ENCODE data around the gene BTBD18. TPM values are rescaled to one million over a fixed set of nuclear protein-coding genes. Genes with fewer than 3 reads are reported as not detected.

BTBD18 gene
- total and polyA plus RNA-seq, 2 donors from 2014 or later, result not detected

- Histone ChIP-seq H3K9ac (ENCODE audit: low read length in 3 of 3) (peak overlapping the region; percentile 86 to 100 (median 99)), H3K27ac (ENCODE audit: low read depth in 2 of 2, low read length in 2 of 2) (peak overlapping the region; percentile 92 to 96), H3K36me3 (ENCODE audit: control insufficient read depth in 2 of 3, insufficient read depth in 3 of 3, low read length in 3 of 3) (no peaks in the 10 kb centered on the region), H3K27me3 (ENCODE audit: control insufficient read depth, insufficient read depth, low read length) (no peaks in the 10 kb centered on the region), H3K4me1 (ENCODE audit: control insufficient read depth in 2 of 3, insufficient read depth in 2 of 3, low read depth in 1 of 3, low read length in 3 of 3) (peaks cover 4 to 20% (median 12%) of the 10 kb centered on the region in 3 donors), H3K9me3 (ENCODE audit: control insufficient read depth in 2 of 3, insufficient read depth in 1 of 3, low read length in 3 of 3) (no peaks in the 10 kb centered on the region), H3K4me3 (ENCODE audit: low read length in 3 of 3) (peak overlapping the region; percentile 88 to 99 (median 99))
- no peak for TF ChIP-seq CTCF (IDR thresholded peaks at IDR 0.05; ENCODE audit: borderline replicate concordance, extremely low read depth, insufficient read depth)
- no peak for FAIRE-seq
- DNase-seq, result peak in 3 of 5 donors; percentile 53 to 75 (median 74)
- intact Hi-C loops (cut with DNase I), result no loop called here
Measured at GRCh38 chr11:57762235-57762861, 10.7 kb upstream of the BTBD18 start.

GRCh38 chr11:57761301-57762234 lies 9.9 kb upstream of the BTBD18 start, which contains the start of gene CTNND1:
Gene CTNND1 (plus strand): TSS chr11:57761802. CDS start chr11:57791479, 29,677 bp downstream.
- FAIRE-seq (peak; percentile 98), DNase-seq (peak; percentile 92 to 99 (median 95))
- Histone ChIP-seq H3K4me3 (ENCODE audit: low read length in 3 of 3) (peak within 1 kb of the TSS; percentile 88 to 99 (median 99)), H3K36me3 (ENCODE audit: control insufficient read depth in 2 of 3, insufficient read depth in 3 of 3, low read length in 3 of 3) (no peaks in the 10 kb centered on the region), H3K9me3 (ENCODE audit: control insufficient read depth in 2 of 3, insufficient read depth in 1 of 3, low read length in 3 of 3) (no peaks in the 10 kb centered on the region), H3K27me3 (ENCODE audit: control insufficient read depth, insufficient read depth, low read length) (no peaks in the 10 kb centered on the region), H3K4me1 (ENCODE audit: control insufficient read depth in 2 of 3, insufficient read depth in 2 of 3, low read depth in 1 of 3, low read length in 3 of 3) (peaks cover 4 to 16% (median 11%) of the 10 kb centered on the region in 3 donors), H3K9ac (ENCODE audit: low read length in 3 of 3) (peak within 1 kb of the TSS; percentile 86 to 100 (median 99)), H3K27ac (ENCODE audit: low read depth in 2 of 2, low read length in 2 of 2) (peak within 1 kb of the TSS; percentile 92 to 96)
- no peak for TF ChIP-seq CTCF (IDR thresholded peaks at IDR 0.05; ENCODE audit: borderline replicate concordance, extremely low read depth, insufficient read depth)
- intact Hi-C loops (cut with DNase I), result no loop called here

- no peak for TF ChIP-seq CTCF (IDR thresholded peaks at IDR 0.05; ENCODE audit: borderline replicate concordance, extremely low read depth, insufficient read depth)
- intact Hi-C loops (cut with DNase I), result loop anchor here (5.0 kb wide), 1 partner anchor 39 kb away; no protein-coding TSS in a partner anchor
Measured at GRCh38 chr11:57758174-57758573, 6.6 kb upstream of the BTBD18 start.

More at GRCh38 chr11:57758174-57758573, 6.6 kb upstream of the BTBD18 start:
- DNase-seq (no peak), FAIRE-seq (no peak)
- no peaks in the 10 kb centered on the region for H3K9me3 ChIP-seq (ENCODE audit: control insufficient read depth in 2 of 3, insufficient read depth in 1 of 3, low read length in 3 of 3)
- H3K9ac ChIP-seq (ENCODE audit: low read length in 3 of 3), result no peak overlapping the region
- no peaks in the 10 kb centered on the region for H3K27me3 ChIP-seq (ENCODE audit: control insufficient read depth, insufficient read depth, low read length)
- H3K4me1 ChIP-seq (ENCODE audit: control insufficient read depth in 2 of 3, insufficient read depth in 2 of 3, low read depth in 1 of 3, low read length in 3 of 3), result no peaks in the 10 kb centered on the region
- H3K36me3 ChIP-seq (ENCODE audit: control insufficient read depth in 2 of 3, insufficient read depth in 3 of 3, low read length in 3 of 3), result no peaks in the 10 kb centered on the region
- no peak overlapping the region for H3K4me3 ChIP-seq (ENCODE audit: low read length in 3 of 3)
- no peak overlapping the region for H3K27ac ChIP-seq (ENCODE audit: low read depth in 2 of 2, low read length in 2 of 2)
